Measurements from ENCODE around the gene SETD3. TPM values are rescaled to one million over a fixed set of nuclear protein-coding genes. Genes with fewer than 3 reads are reported as not detected.

The SETD3 gene
- total and polyA plus RNA-seq, 9 donors = 27.9 to 133 (median 79.2) TPM

DNA sequence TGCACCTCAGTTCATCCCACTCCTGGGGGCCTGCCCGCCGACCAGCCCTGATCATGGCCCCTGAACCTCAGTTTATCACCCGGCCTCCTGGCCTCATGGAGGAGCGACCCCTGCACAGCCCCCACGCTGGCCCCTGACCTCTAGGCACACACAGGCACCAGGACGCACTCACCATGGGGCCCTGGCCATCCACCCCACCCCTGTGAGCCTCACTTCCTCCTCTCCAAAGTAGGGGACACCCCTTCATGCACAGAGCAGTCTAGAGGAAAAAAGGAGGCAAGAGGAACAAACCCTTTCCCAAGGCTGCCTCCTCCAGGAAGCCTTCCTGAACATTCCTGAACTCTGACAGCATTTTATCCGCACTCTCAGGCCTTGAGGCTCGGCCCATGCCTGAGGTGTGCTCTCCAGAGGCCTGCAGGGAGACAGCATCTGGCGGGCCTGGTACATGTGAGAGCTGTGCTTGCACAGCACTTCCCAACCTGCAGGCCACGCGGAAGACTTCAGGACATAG, 40.0 kb upstream of the SETD3 start:
- Histone ChIP-seq H3K4me3 (no peak overlapping the region), H3K4me1 (ENCODE audit: insufficient read depth) (peaks cover 20% of the 10 kb centered on the region), H3K9me3 (no peaks in the 10 kb centered on the region), H3K27me3 (no peaks in the 10 kb centered on the region), H3K27ac (no peak overlapping the region), H3K36me3 (no peaks in the 10 kb centered on the region)
- WGBS, 3 donors = 78 to 95% (median 88%) methylated on average over 11 of the region's 11 CpGs
- no peak for TF ChIP-seq EP300 (IDR thresholded peaks at IDR 0.05)
- TF ChIP-seq POLR2A (IDR thresholded peaks at IDR 0.05) = no peak
- TF ChIP-seq, protein P1, sequence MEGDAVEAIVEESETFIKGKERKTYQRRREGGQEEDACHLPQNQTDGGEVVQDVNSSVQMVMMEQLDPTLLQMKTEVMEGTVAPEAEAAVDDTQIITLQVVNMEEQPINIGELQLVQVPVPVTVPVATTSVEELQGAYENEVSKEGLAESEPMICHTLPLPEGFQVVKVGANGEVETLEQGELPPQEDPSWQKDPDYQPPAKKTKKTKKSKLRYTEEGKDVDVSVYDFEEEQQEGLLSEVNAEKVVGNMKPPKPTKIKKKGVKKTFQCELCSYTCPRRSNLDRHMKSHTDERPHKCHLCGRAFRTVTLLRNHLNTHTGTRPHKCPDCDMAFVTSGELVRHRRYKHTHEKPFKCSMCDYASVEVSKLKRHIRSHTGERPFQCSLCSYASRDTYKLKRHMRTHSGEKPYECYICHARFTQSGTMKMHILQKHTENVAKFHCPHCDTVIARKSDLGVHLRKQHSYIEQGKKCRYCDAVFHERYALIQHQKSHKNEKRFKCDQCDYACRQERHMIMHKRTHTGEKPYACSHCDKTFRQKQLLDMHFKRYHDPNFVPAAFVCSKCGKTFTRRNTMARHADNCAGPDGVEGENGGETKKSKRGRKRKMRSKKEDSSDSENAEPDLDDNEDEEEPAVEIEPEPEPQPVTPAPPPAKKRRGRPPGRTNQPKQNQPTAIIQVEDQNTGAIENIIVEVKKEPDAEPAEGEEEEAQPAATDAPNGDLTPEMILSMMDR (IDR thresholded peaks at IDR 0.05) = no peak
- intact Hi-C loops (cut with DNase I) = loop anchor here in 2 of 4 donors (5.0 to 10.0 kb wide), 2 partner anchors 87 to 364 kb away; no protein-coding TSS in a partner anchor
- DNase-seq = peak in 4 of 5 donors; percentile 10 to 39 (median 27)

DNA sequence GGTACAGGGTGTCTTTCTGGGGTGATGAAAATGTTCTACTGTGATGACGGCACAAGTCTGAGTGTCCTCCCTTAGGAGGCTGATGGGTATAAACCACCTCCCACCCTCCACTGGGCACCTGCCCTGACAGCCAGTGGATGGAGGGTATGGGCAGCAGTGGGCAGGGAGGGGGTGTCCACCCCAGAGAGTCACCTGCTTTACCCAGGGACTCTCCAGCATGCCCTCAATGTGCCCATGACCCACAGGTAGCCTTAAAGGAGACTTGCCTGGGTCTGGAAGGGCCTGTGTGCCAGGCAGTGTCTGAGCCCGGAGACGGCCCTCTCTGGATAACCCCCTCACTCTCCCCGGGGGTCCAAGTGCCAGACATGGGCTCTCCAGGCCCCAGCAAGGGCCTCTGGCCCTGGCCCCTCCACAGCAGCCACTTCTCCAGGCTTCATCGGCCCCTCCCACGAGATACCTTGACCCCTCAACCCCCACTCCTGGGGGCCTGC, 39.3 kb upstream of the SETD3 start:
- DNase-seq = peak in 3 of 5 donors; percentile 8 to 37 (median 28)
- peaks cover 20% of the 10 kb centered on the region for H3K4me1 ChIP-seq (ENCODE audit: insufficient read depth)

DNA sequence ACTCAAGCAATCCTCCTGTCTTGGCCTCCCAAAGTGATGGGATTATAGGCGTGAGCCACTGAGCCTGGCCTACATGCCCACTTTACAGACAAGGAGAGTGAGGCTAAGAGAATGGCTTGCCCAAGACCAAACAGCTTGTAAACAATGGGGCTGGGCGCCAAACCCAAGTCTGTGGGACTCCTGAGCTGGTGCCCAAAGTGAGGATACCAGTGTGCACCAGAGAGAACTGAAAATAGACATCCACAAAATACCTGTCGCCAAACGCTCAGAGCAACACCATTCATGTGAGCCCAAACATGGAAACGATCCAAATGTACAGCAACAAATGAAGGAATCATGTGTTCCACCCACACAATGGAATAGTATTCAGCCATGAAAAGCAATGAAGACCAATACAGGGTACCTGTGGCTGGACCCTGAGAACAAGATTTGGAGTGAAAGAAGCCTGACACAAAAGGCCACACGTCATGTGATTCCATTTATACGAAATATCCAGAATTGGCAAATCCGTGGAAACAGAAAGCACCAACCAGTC, 38.8 kb upstream of the SETD3 start:
- Histone ChIP-seq H3K27ac (no peak overlapping the region), H3K27me3 (no peaks in the 10 kb centered on the region), H3K36me3 (no peaks in the 10 kb centered on the region), H3K4me3 (no peak overlapping the region), H3K4me1 (ENCODE audit: insufficient read depth) (peaks cover 20% of the 10 kb centered on the region), H3K9me3 (no peaks in the 10 kb centered on the region)
- intact Hi-C loops (cut with DNase I) = loop anchor here (2.0 to 10.0 kb wide), 3 partner anchors 109 to 368 kb away; no protein-coding TSS in a partner anchor
- peak in 1 of 5 donors; percentile 16 for DNase-seq
- 89 to 96% (median 91%) methylated on average over 8 of the region's 8 CpGs for WGBS, 3 donors
- TF ChIP-seq POLR2A (IDR thresholded peaks at IDR 0.05) (no peak), EP300 (IDR thresholded peaks at IDR 0.05) (no peak)
- TF ChIP-seq, protein P1 (IDR thresholded peaks at IDR 0.05) = no peak

More for the DNA sequence above, 39.3 kb upstream of the SETD3 start:
- intact Hi-C loops (cut with DNase I) = loop anchor here (2.0 to 10.0 kb wide), 4 partner anchors 87 to 367 kb away; no protein-coding TSS in a partner anchor
- Histone ChIP-seq H3K4me3 (no peak overlapping the region), H3K27ac (no peak overlapping the region), H3K27me3 (no peaks in the 10 kb centered on the region), H3K9me3 (no peaks in the 10 kb centered on the region), H3K36me3 (no peaks in the 10 kb centered on the region)
- WGBS, 3 donors = 66 to 67% (median 67%) methylated on average over 6 of the region's 6 CpGs
- no peak for TF ChIP-seq EP300 (IDR thresholded peaks at IDR 0.05)
- no peak for TF ChIP-seq POLR2A (IDR thresholded peaks at IDR 0.05)
- TF ChIP-seq, protein P1 (IDR thresholded peaks at IDR 0.05) = no peak

DNA sequence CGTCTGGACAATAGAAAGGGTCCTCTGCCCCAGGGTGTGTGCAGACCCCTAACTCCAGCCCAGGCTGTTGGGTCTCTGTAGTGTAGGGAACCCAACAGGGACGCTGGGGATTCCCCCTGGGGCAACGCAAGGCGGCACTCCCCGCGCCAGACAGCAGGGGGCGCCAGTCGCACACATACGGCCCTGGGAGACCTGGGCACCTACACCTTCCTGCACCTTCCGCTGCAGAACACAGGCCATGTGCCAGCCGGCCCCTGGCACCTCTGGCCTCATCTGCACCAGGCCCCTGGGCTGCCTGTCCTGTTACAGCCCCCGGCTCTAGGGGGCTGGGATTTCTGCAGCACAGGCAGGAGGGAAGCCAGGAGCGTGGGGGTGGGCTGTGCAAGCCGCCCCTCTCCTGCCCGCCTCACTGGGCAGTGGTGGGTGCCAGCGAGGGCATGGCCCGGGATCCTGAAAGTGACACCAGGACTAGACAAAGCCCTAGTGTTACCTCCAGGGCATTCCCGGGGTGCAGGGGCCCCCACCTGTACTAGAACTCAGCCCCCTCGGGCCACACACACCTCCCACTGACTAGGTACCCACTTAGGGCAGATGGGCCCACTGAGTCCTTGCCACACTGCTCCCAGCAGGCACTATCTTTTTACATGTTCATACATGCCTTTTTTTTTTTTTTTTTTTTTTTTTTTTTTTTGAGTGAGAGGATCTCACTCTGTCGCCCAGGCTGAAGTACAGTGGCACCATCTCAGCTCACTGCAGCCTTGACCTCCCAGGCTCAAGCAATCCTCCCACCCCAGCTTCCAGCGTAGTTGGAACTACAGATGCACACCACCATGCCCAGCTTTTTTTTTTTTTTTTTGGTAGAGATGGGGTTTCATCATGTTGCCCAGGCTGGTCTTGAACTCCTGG, 38.0 kb upstream of the SETD3 start:
- Histone ChIP-seq H3K9me3 (no peaks in the 10 kb centered on the region), H3K36me3 (no peaks in the 10 kb centered on the region), H3K4me1 (ENCODE audit: insufficient read depth) (peaks cover 16% of the 10 kb centered on the region), H3K27ac (no peak overlapping the region), H3K4me3 (no peak overlapping the region), H3K27me3 (no peaks in the 10 kb centered on the region)
- DNase-seq = peak; percentile 59 to 88 (median 81)
- intact Hi-C loops (cut with DNase I) = loop anchor here (2.0 to 10.0 kb wide), 3 partner anchors 110 to 369 kb away; no protein-coding TSS in a partner anchor
- WGBS, 3 donors = 27 to 28% (median 27%) methylated on average over 21 of the region's 21 CpGs
- TF ChIP-seq POLR2A (IDR thresholded peaks at IDR 0.05) = no peak
- TF ChIP-seq, protein P1 (IDR thresholded peaks at IDR 0.05) = peak; percentile 88 to 95 (median 91)

All from ovary (tissue), 9 donors.